K562 (cell line): ENCODE data around the gene ZDHHC8. TPM values are rescaled to one million over a fixed set of nuclear protein-coding genes. Genes with fewer than 3 reads are reported as not detected.

Experiments
- ATAC-seq: fragments of 200-7000 bp; cut with Tn5 transposase; 3 replicates; pipeline ENCODE4 v1.9.1; 2020; ENCODE audit warnings: moderate library complexity
- BruUV-seq: library from RNA; stranded (reverse); fragments of 400-500 nt; replicated peaks from 2 replicates; lab custom pipeline; 2021; lab: Mats Ljungman, UMichigan
- CTCF ChIA-PET: fragments of 300-600 bp; formaldehyde crosslinking; extraction: SDS; loops from one replicate; lab custom pipeline; 2021; ENCODE audit warnings: low intra/inter-chr PET ratio; lab: Yijun Ruan, JAX
- POLR2A ChIA-PET: fragments of 300-600, 350-650 bp; sonication (Branson Sonifier 250); formaldehyde crosslinking; extraction: SDS; loops from one replicate; lab custom pipeline; 2021; ENCODE audit warnings: antibody characterized with exemption, inconsistent platforms; lab: Yijun Ruan, JAX
- DNase-seq, 4 experiments: peaks; one replicate each; pipeline versions ENCODE4 v3.0.0 to v3.0.0-alpha.2; 2011 to 2018; ENCODE audit warnings: low spot score in 3 of 4, mixed read lengths in 3 of 4; ENCODE audit errors: extremely low read depth in 1 of 4
- FAIRE-seq: peaks from 2 replicates; lab custom pipeline; 2011; peaks lifted over from hg19 to GRCh38; lab: Jason Lieb, UNC
- H2AFZ ChIP-seq: 2 replicates; pipeline ENCODE4 v1.6.0; 2011; ENCODE audit warnings: low read depth, low read length, control low read depth, inconsistent platforms
- H3K27ac ChIP-seq: fragments of 200-600 bp; 3 replicates; pipeline ENCODE4 v1.8.0; 2011; ENCODE audit warnings: low read depth, mild to moderate bottlenecking, control low read depth, inconsistent platforms, low read length, moderate library complexity, mixed read lengths; ENCODE audit errors: extremely low read depth
- H3K27me3 ChIP-seq, 2 experiments: fragments of 300-600 bp in 1 of 2; 2 replicates in 1 of 2; 3 replicates in 1 of 2; pipeline versions ENCODE4 v1.6.0 to v1.8.0; 2011; ENCODE audit warnings: inconsistent platforms in 2 of 2, low read length in 2 of 2, mild to moderate bottlenecking in 1 of 2, mixed read lengths in 1 of 2, moderate library complexity in 1 of 2; ENCODE audit not compliant: control insufficient read depth in 2 of 2, insufficient read depth in 2 of 2
- H3K36me3 ChIP-seq: fragments of 300-600 bp; 3 replicates; pipeline ENCODE4 v1.8.0; 2011; ENCODE audit warnings: mild to moderate bottlenecking, low read length, inconsistent platforms; ENCODE audit not compliant: control insufficient read depth, insufficient read depth
- H3K4me1 ChIP-seq, 2 experiments: fragments of 200-600 bp in 1 of 2; replicated peaks in 1 of 2; 2 replicates in 1 of 2; 3 replicates in 1 of 2; pipeline versions ENCODE4 v1.5.1 to v1.8.0; 2011; ENCODE audit warnings: inconsistent platforms in 2 of 2, low read length in 2 of 2, mild to moderate bottlenecking in 1 of 2, mixed read lengths in 1 of 2, moderate library complexity in 1 of 2; ENCODE audit not compliant: control insufficient read depth in 2 of 2, insufficient read depth in 2 of 2
- H3K4me2 ChIP-seq: 2 replicates; pipeline ENCODE4 v1.6.1; 2011; ENCODE audit warnings: low read length, control low read depth, inconsistent platforms, mixed read lengths; ENCODE audit not compliant: insufficient read depth
- H3K4me3 ChIP-seq: fragments of 200-600 bp; sonication (generic), shearing (Covaris generic); 2 replicates; pipeline ENCODE4 v1.5.1; 2016; ENCODE audit warnings: control low read depth, inconsistent platforms
- H3K79me2 ChIP-seq: fragments of 200-600 bp; 3 replicates; pipeline ENCODE4 v1.8.0; 2011; ENCODE audit warnings: low read length, inconsistent platforms; ENCODE audit not compliant: control insufficient read depth, insufficient read depth
- H3K9ac ChIP-seq, 2 experiments: 2 replicates each; pipeline versions ENCODE4 v1.6.0 to v1.6.1; 2011; ENCODE audit warnings: low read depth in 2 of 2, low read length in 2 of 2, control low read depth in 1 of 2, inconsistent platforms in 1 of 2, mild to moderate bottlenecking in 1 of 2, mixed read lengths in 1 of 2; ENCODE audit not compliant: insufficient read depth in 1 of 2
- H3K9me1 ChIP-seq: one replicate; pipeline ENCODE4 v1.6.0; 2011; ENCODE audit warnings: inconsistent platforms, mild to moderate bottlenecking, low read length, moderate library complexity; ENCODE audit not compliant: control insufficient read depth, insufficient read depth
- H3K9me3 ChIP-seq: replicated peaks from 2 replicates; pipeline ENCODE4 v1.5.1; 2011; ENCODE audit warnings: low read depth, low read length, inconsistent platforms; ENCODE audit not compliant: control insufficient read depth, insufficient read depth
- H4K20me1 ChIP-seq: replicated peaks from 2 replicates; pipeline ENCODE4 v1.6.1; 2011; ENCODE audit warnings: low read length, inconsistent platforms, mixed read lengths; ENCODE audit not compliant: control insufficient read depth, insufficient read depth
- ARID4B ChIP-seq: sonication (generic); formaldehyde crosslinking; IDR thresholded peaks from 2 replicates; pipeline ENCODE4 v1.8.0; 2022; ENCODE audit warnings: mild to moderate bottlenecking, missing genetic modification reagents
- CBFB ChIP-seq: sonication (generic); formaldehyde crosslinking; IDR thresholded peaks from 2 replicates; pipeline ENCODE4 v1.4.0; 2020; ENCODE audit warnings: mild to moderate bottlenecking, missing genetic modification reagents
- FOXA3 ChIP-seq, 2 experiments: fragments of 450-650 bp in 1 of 2; sonication (generic) in 1 of 2; formaldehyde crosslinking; IDR thresholded peaks in 1 of 2; conservative IDR thresholded peaks in 1 of 2; 2 replicates each; pipeline versions ENCODE4 v1.4.0 to v1.8.0; 2020 to 2022; ENCODE audit warnings: mild to moderate bottlenecking in 2 of 2, missing genetic modification reagents in 1 of 2
- HDAC8 ChIP-seq: fragments of 450-650 bp; IDR thresholded peaks from 2 replicates; pipeline ENCODE4 v1.6.1; 2016; ENCODE audit warnings: mild to moderate bottlenecking, missing genetic modification characterization, moderate library complexity, missing compliant biosample characterization
- HMGN3 ChIP-seq: IDR thresholded peaks from 2 replicates; pipeline ENCODE4 v1.6.1; 2011; ENCODE audit warnings: borderline replicate concordance, low read depth, mild to moderate bottlenecking, mixed read lengths, low read length; ENCODE audit not compliant: insufficient read length; ENCODE audit errors: extremely low read depth
- MBD2 ChIP-seq: sonication (generic); IDR thresholded peaks from 2 replicates; pipeline ENCODE4 v1.6.1; 2016; ENCODE audit warnings: low read depth, borderline replicate concordance
- SAFB ChIP-seq: fragments of 200-400 bp; formaldehyde crosslinking; IDR thresholded peaks from 2 replicates; pipeline ENCODE4 v1.6.1; 2017; ENCODE audit warnings: low read depth, low read length, borderline replicate concordance
- SIRT6 ChIP-seq: IDR thresholded peaks from one replicate; pipeline ENCODE4 v1.6.1; 2012; ENCODE audit warnings: low read depth, mild to moderate bottlenecking, control low read depth, inconsistent platforms, low read length, moderate library complexity
- SREBF1 ChIP-seq: fragments of 150-350 bp; IDR thresholded peaks from 2 replicates; pipeline ENCODE4 v1.6.1; 2014; ENCODE audit warnings: antibody characterized with exemption, low read depth, low read length, borderline replicate concordance
- TAF1 ChIP-seq: IDR thresholded peaks from 2 replicates; pipeline ENCODE4 v1.6.1; 2011; ENCODE audit warnings: mild to moderate bottlenecking, low read length, moderate library complexity; ENCODE audit not compliant: insufficient read depth, control insufficient read depth, severe bottlenecking; ENCODE audit errors: extremely low read depth
- ZBTB1 ChIP-seq: sonication (generic); formaldehyde crosslinking; IDR thresholded peaks from 2 replicates; pipeline ENCODE4 v1.8.1; 2023; ENCODE audit warnings: missing genetic modification reagents, low read depth, mild to moderate bottlenecking, borderline replicate concordance
- ZNF449 ChIP-seq: fragments of 250-450 bp; sonication (Bioruptor Pico); IDR thresholded peaks from 2 replicates; pipeline ENCODE4 v1.8.0; 2022; ENCODE audit warnings: moderate library complexity, mild to moderate bottlenecking, inconsistent platforms
- WGBS: fragments of 100-300 bp; shearing (Covaris generic); methylation state at CpG from one replicate; pipeline ENCODE4 v1.1.6; 2016; ENCODE audit warnings: low coverage, mixed read lengths; ENCODE audit not compliant: insufficient coverage; ENCODE audit errors: missing lambda C conversion rate; 5-methylcytosine and 5-hydroxymethylcytosine counted together
- in situ Hi-C: fragments of 300-500 bp; cut with MboI; formaldehyde crosslinking; loops from 4 replicates; pipeline ENCODE4 v1.15.0; 2018; ENCODE audit warnings: inconsistent platforms, mixed read lengths
- intact Hi-C: fragments of 100-400 bp; cut with micrococcal nuclease; formaldehyde crosslinking; loops from 2 replicates; pipeline ENCODE4 v1.14.2; 2022
- polyA plus RNA-seq, 8 experiments: library from polyadenylated mRNA; depleted of rRNA in 4 of 8; stranded (reverse) in 5 of 8; unstranded in 3 of 8; fragments of >200 nt; fragmentation: Nextera tagmentation in 2 of 8; fragmentation: Illumina TruSeq in 1 of 8; extraction: Ambion mirVana in 2 of 8; extraction: Trizol in 1 of 8; gene quantifications; 2 replicates each; pipeline versions ENCODE4 v1.2.1 to v1.2.3, GENCODE V29; 2011 to 2014; ENCODE audit warnings: inconsistent platforms in 1 of 8, missing spikeins in 1 of 8
- total RNA-seq, 7 experiments: library from RNA; depleted of rRNA in 6 of 7; stranded (reverse); fragments of >200 nt in 6 of 7; fragmentation: Illumina TruSeq in 2 of 7; extraction: Trizol in 2 of 7; gene quantifications; 2 replicates each; pipeline versions ENCODE4 v1.2.1 to v1.2.3, GENCODE V29; 2011 to 2021; ENCODE audit warnings: low replicate concordance in 1 of 7

Gene ZDHHC8
- total and polyA plus RNA-seq, 9 of the 15 experiments (the other 6 are each of a cell fraction or from before 2014, with no cell fraction given) = 0.04 to 109 (median 16.4) TPM

DNA sequence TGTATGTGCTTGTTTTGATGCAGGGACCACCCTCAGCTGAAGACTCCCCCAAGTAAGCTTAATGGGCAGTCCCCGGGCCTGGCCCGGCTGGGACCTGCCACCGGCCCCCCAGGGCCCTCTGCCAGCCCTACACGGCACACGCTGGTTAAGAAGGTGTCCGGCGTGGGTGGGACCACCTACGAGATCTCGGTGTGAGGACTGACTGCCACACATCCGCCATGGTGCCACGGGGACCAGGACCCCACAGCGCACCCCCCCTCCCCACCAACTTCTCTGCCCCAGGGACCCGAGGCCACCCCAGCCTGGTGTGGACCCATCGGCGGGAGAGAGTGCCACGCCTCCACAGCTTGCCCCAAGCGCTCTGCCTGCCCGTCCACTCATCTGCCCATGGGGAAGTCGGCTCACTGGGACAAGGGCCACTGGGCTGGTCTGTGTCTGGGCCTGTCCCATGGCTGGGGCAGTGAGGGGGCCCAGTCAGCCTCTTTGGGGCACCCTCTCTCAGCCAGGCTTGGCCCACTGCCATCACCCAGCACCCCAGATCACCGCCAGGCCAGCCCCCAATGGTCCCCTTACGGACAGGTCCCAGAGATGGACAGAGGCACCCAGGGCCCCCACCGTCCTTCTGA is 13.7 kb downstream of the ZDHHC8 start:
- Histone ChIP-seq H4K20me1 (peaks cover 15% of the 10 kb centered on the region), H3K4me3 (no peak overlapping the region), H3K4me1 (peaks cover 0 to 87% of the 10 kb centered on the region in 2 experiments; a peak in 2 of 5 replicates), H3K79me2 (no peaks in the 10 kb centered on the region), H3K27ac (no peak overlapping the region), H3K4me2 (no peak overlapping the region), H2AFZ (no peak overlapping the region), H3K9me1 (no peaks in the 10 kb centered on the region), H3K9me3 (no peaks in the 10 kb centered on the region), H3K36me3 (peaks cover 7% of the 10 kb centered on the region; the same call in 1 of the 3 replicates), H3K27me3 (no peaks in the 10 kb centered on the region), H3K9ac (peak overlapping the region in 1 of 2 experiments; percentile 60; a peak in 2 of 4 replicates)
- CTCF ChIA-PET = interaction anchor here (0.6 kb wide), 1 partner anchor 147 kb away, joined by 3 read pairs; no protein-coding TSS in a partner anchor
- FAIRE-seq (no peak), DNase-seq (no peak), ATAC-seq (no peak)
- POLR2A ChIA-PET = interaction anchor here (0.6 to 1.5 kb wide), 3 partner anchors 8 to 339 kb away, joined by 3 to 4 read pairs (median 3); no protein-coding TSS in a partner anchor
- in situ Hi-C loops = no loop called here
- WGBS = 78% methylated on average over 22 of the region's 22 CpGs
- intact Hi-C loops = no loop called here
- BruUV-seq = no TSS peak
- TF ChIP-seq FOXA3 (CRISPR knock-in tag; conservative IDR thresholded peaks at IDR 0.05 in 1 of 2, IDR thresholded peaks at IDR 0.05 in 1 of 2) (peak in 1 of 2 experiments; percentile 40; a peak in 1 of 4 replicates), TAF1 (no peak), ARID4B (CRISPR knock-in tag) (peak; percentile 16; the same call in 1 of the 2 replicates), MBD2 (no peak), ZNF449 (no peak), SREBF1 (no peak), ZBTB1 (CRISPR knock-in tag) (0 out of 2 replicates have a peak, but pooled peaks have one; percentile 55), CBFB (CRISPR knock-in tag) (0 out of 2 replicates have a peak, but pooled peaks have one; percentile 80), HMGN3 (peak; percentile 5), HDAC8 (tag) (no peak), SAFB (no peak), SIRT6 (no peak)
